ENCODE data around the gene METTL26.

METTL26 gene

DNA sequence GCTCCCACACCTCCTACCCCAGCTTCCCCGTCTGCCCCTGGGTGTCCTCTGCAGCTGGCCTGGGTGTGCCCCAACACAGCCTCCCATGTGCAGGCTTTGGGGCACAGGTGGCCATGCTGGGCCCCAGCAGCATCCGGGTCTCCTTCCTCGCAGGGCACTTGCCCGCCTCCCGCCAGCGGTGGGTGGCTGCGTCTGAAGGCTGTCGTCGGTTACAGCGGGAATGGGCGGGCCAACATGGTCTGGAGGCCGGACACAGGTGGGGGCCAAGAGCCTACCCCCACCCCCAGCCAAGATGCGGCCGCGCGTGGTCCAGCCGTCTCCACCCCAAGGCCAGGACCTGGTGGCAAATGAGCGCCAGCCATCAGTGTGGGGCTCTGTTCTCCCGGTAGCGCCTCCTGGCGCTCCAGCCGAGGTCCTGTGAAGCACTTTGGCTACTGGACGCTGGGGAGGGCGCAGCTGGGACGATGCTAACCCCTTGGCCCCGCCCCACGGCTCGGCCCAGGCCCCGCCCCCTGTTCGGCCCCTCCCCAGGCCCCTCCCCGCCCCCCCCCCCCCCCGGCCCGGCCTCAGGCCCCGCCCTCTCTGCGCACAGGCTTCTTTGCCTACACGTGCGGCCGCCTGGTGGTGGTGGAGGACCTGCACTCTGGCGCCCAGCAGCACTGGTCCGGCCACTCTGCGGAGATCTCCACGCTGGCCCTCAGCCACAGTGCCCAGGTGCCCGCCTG lies 24.5 kb upstream of the METTL26 start:
- in situ Hi-C loops (cut with HindIII; ENCODE audit: low sequenced_read_pairs), result no loop called here

- in situ Hi-C loops (cut with HindIII; ENCODE audit: low sequenced_read_pairs), result no loop called here
These were observed 24.0 kb upstream of the METTL26 start for GRCh38 chr16:660132-660458.

GRCh38 chr16:659618-660017 lies 23.5 kb upstream of the METTL26 start:
- in situ Hi-C loops (cut with HindIII; ENCODE audit: low sequenced_read_pairs), result loop anchor here (10.0 kb wide), 1 partner anchor 55 kb away; the partner anchor contains the start of gene METRN

GRCh38 chr16:658679-659571 lies 22.8 kb upstream of the METTL26 start:
- in situ Hi-C loops (cut with HindIII; ENCODE audit: low sequenced_read_pairs), result loop anchor here (10.0 kb wide), 1 partner anchor 56 kb away; the partner anchor contains the start of gene METRN

DNA sequence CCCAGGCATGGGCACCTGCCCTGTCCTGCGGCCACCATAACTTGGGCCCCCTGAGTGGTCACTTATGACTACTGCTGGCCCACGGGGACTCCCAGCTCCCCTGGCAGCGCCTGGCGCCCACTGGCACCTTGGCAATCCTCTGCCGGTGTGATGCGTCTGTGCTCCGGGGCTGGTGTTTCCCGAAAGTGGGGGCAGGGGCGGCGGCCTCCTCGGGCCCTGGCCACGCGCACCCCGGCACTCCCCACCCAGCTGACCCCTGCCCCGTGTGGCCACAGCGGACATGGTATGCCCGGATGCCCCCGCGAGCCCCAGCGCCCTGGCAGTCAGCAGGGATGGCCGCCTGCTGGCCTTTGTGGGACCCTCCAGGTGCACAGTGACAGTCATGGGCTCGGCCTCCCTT lies 21.4 kb upstream of the METTL26 start:
- in situ Hi-C loops (cut with HindIII; ENCODE audit: low sequenced_read_pairs), result loop anchor here (10.0 kb wide), 1 partner anchor 57 kb away; the partner anchor contains the start of gene METRN

GRCh38 chr16:654034-654433 lies 17.9 kb upstream of the METTL26 start:
- in situ Hi-C loops (cut with HindIII; ENCODE audit: low sequenced_read_pairs), result loop anchor here (10.0 kb wide), 1 partner anchor 61 kb away; the partner anchor contains the start of gene METRN

DNA sequence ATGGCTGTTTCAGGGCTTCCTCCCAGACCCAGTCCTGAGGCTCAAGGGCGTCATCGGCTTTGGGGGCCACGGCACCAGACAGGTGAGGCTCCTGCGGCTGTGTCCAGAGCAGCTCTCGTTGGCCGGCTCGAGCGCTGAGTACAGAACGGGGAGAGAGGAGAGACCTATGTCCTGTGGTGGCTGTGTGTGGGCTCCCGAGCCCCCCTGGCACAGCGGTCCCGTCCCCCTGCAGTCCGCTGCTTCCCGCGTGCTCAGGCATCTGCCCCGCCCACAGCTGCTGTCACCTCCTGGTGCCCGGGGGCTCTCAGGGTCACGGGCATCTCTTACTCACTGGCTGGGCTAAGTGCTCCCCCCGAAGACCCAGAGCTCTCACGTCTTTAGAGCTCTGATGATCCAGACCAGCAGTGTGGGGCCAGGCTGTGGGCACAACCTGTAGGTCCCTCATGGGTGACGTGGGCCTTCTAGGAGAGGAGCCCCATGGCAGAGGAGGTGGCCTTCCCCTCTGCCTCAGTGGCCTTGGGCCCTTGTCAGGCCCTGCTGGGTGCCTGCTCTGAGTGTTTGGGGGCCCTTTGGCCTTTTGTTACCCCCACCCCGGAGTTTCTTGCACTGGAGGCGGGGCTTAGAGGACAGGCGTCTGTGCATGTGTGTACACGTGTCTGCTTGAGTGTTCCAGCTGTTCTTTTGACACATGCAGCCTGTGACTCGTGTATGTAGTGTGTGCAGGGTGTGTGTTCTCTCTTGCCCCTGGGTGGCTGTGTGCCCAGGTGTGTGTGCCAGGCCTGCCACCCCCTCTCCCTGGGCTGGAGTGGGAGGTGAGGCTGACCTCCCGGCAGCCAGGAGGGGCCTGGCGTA lies 16.6 kb upstream of the METTL26 start:
- in situ Hi-C loops (cut with HindIII; ENCODE audit: low sequenced_read_pairs), result loop anchor here (10.0 kb wide), 1 partner anchor 62 kb away; the partner anchor contains the start of gene METRN

DNA sequence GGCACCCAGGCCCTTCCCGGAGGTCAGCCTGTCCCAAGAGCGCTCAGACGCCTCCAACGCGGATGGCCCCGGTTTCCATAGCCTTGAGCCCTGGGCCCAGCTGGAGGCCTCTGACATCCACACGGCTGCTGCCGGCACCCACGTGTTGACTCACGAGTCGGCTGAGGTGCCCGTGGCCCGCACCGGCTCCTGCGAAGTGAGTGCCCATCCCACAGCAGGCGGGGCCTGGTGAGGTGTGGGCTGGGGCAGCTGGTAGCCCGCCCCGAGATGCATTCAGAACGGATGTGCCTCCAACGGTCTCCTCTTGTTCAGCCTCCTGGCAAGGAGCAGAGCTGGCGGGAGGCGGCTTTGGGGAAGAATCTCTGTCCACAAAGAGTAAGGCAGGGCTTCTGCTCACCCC lies 15.7 kb upstream of the METTL26 start:
- in situ Hi-C loops (cut with HindIII; ENCODE audit: low sequenced_read_pairs), result loop anchor here (10.0 kb wide), 1 partner anchor 63 kb away; the partner anchor contains the start of gene METRN

DNA sequence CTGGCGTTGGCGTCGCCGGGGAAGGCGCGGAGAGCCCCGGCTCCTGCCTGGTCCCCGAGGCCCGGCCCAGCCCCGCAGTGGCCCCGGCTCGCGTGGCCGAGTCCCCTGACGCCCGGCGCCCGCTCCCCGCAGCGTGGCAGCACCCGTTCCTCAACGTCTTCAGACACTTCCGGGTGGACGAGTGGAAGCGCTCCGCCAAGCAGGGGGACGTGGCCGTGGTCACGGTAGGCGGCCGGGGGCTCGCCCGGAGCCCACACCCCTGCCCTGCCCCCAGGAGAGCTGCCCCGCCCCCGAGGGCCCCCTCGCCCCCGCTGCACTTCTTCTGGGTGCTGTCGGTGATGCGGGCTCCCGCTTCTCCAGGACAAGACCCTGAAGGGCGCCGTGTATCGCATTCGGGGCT lies 13.5 kb upstream of the METTL26 start:
- in situ Hi-C loops (cut with HindIII; ENCODE audit: low sequenced_read_pairs), result loop anchor here (10.0 to 25.0 kb wide), 2 partner anchors 65 to 112 kb away; partner anchors contain the start of genes CAPN15 and METRN

DNA sequence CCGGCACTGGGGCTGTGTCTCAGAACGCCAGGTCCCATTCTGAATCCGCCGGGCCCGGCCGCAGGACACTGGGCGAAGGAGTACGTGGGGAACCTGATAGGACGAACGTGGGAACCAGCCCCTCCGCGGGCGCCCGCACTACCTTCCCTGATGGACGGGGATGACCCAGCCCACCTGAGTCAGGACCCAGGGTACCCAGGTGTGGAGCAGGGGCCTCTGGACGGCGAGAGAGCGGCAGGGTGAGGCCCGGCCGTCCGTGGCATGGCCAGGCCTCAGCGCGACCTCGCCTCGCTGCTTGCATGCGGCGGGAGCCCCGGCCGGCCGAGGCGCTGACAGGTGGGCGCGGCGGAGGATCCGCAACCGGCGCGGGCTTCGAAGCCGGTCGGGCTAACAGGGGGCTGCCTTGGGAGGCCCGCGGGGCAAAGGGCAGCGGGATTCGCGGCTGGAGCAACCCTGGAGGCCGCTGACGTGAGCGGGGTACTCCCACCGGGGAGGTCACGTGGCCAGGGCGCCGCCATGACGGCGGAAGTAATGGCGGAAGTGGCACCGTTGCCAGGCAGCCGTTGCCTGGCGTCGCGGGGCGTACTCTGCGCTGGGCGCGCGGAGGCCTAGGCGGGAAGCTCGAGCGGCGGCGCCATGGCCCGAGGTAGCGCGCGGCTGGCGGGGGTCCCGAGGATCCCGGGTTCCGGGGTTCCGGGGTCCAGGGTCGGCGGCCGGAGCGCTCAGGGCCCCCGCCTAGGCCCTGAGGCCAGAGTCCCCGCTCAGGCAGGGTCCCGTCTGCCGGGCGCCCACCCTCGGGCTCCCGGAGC lies 12.9 kb upstream of the METTL26 start, which contains the start of gene WDR90:
WDR90 (plus strand) TSS at position 585 of the 809 bp plus-strand sequence; CDS start at position 637, 52 bp downstream.
- in situ Hi-C loops (cut with HindIII; ENCODE audit: low sequenced_read_pairs), result loop anchor here (25.0 kb wide), 1 partner anchor 112 kb away; the partner anchor contains the start of gene CAPN15

DNA sequence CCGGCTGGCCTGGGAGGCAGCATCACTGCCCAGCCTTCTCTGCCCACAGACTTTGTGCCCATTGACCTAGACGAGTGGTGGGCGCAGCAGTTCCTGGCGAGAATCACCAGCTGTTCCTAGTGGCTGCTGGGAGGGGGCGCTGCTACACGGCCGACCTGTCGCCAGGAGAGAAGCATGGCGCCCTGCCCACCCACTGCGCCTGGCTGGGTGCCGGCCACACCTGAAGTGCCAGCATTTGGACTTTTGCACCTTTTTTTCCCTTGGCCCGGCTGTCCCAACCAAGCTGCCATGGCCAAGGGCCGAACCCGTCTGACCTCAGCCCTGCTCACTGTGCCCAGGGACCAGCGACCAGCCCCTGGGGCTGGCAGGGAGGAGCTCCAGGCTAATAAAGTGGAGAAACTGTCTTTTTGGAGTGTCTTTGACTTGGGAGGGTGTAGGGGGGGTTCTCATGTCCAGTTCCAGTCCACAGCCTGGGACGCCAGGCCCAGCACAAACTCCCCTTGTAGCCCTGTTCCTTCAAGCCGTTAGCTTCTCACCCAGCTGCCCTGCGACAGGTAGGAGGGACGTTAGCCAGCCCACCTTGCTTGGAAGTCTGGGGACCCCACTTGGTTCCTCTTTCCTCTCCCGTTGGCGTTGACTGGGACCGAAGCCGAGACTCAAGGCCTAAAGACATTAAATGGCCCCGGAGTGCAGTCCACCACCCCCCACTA lies 12.1 kb upstream of the METTL26 start:
- in situ Hi-C loops (cut with HindIII; ENCODE audit: low sequenced_read_pairs), result loop anchor here (25.0 kb wide), 1 partner anchor 111 kb away; the partner anchor contains the start of gene CAPN15

DNA sequence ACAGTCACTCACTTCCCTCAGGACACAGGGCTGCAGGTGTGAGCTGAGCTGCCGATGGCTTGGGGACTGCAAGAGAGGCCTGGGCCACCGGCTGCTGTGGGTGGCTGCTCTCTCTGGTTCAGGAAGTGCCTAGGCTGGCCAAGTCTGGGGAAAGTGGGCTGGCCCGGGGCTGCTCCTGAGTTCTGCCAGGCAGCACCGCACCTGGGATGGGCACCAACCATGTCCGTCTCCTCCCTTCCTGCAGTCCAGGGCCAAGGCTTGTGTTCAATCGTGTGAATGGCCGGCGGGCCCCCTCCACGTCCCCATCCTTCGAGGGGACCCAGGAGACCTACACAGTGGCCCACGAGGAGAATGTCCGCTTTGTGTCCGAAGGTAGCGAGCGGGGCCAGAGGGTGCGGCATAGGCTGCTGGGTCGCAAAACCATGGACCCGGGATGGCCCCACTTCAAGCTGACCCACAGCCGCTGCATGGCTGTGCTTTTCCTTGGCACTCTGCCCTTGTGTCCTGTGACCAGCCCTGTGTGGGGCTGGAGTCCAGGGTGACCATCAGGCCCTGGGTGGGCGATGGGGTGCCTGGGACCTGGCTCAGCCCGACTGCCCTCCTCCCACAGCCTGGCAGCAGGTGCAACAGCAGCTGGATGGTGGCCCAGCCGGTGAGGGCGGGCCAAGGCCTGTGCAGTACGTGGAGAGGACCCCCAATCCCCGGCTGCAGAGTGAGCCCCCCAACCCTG lies 11.2 kb upstream of the METTL26 start:
- in situ Hi-C loops (cut with HindIII; ENCODE audit: low sequenced_read_pairs), result loop anchor here (25.0 kb wide), 1 partner anchor 110 kb away; the partner anchor contains the start of gene CAPN15

- in situ Hi-C loops (cut with HindIII; ENCODE audit: low sequenced_read_pairs), result loop anchor here (25.0 kb wide), 1 partner anchor 109 kb away; the partner anchor contains the start of gene CAPN15
These were observed 10.6 kb upstream of the METTL26 start for GRCh38 chr16:646679-647172.

DNA sequence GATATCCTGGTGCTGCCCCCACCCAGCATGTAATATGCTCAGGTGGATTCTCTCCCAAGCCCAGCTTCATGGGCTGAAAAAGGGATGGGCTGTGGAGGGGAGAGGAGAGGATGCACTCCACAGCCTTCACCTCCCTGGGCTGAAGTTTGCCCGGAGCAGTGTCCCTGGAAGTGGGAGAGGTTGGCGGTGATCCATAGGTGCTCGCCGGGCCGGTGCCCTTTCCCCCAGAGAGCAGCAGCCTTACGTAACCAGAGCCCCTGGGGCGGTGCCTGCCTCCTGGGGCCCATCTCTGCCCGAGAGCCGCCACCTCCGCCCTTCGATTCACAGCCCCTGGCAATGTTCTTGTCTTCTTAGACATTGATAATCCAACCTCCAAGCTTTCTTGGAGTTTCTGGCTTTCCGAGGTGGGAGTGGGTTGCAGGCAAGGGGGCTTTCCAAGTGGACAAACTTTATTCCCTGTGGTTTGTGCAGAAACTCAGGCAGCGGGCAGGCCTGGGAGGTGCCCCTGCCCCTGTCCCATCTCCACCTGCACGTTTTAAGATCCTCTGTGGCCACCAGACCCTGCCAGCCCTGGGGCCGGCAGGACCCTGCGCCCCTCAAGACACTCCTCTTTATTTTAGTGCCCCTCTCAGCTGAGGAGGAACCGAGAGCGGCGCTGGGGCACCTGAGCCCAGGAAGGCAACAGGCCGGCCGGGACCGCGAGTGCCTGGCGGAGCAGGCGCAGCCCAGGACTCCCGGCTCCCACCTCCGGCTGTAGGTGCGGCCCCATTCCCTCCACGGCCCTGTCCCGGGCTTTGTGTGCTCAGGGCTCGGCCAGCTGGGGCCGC lies 10.0 kb upstream of the METTL26 start:
- in situ Hi-C loops (cut with HindIII; ENCODE audit: low sequenced_read_pairs), result loop anchor here (25.0 kb wide), 1 partner anchor 109 kb away; the partner anchor contains the start of gene CAPN15

DNA sequence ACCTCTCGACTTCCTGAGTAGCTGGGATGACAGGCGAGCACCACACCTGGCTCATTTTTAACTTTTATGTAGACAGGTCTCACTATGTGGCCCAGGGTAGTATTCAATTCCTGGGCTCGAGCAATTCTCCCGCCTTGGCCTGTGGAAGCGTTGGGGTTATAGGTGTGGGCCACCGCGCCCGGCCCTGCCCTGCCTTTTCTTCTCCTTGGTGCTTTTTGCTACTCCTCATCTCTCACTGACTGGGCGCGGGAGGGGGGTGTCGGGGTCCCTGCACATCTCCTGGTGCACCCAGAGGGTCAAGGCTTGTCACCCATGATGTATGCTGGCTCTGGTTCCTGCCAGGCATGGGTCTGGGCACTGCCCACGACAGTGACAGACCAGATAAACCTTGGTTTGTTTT lies 8.5 kb upstream of the METTL26 start:
- in situ Hi-C loops (cut with HindIII; ENCODE audit: low sequenced_read_pairs), result loop anchor here (25.0 kb wide), 1 partner anchor 107 kb away; the partner anchor contains the start of gene CAPN15

- in situ Hi-C loops (cut with HindIII; ENCODE audit: low sequenced_read_pairs), result loop anchor here (25.0 kb wide), 1 partner anchor 106 kb away; the partner anchor contains the start of gene CAPN15
These were observed 6.9 kb upstream of the METTL26 start for GRCh38 chr16:643050-643368.
